IMR-90 (cell line): ENCODE data around the gene DUSP16.

Experiments
- CHD1 ChIP-seq: IDR thresholded peaks from 2 replicates; pipeline ENCODE4 v1.6.1; 2012; ENCODE audit warnings: low read depth, low read length, improper control_type of control experiment
- MXI1 ChIP-seq: IDR thresholded peaks from 2 replicates; pipeline ENCODE4 v1.6.1; 2012; ENCODE audit warnings: low read depth, mild to moderate bottlenecking, low read length, moderate library complexity, borderline replicate concordance
- SMC3 ChIP-seq: fragments of 150-350 bp; IDR thresholded peaks from 2 replicates; pipeline ENCODE4 v1.6.1; 2016; ENCODE audit warnings: low read depth, mild to moderate bottlenecking, antibody characterized with exemption, low read length, moderate library complexity
- TF ChIP-seq, protein P1 (sequence below): conservative IDR thresholded peaks from 2 replicates; pipeline ENCODE4 v1.5.1; 2012; ENCODE audit warnings: mild to moderate bottlenecking, low read depth, low read length, improper control_type of control experiment

DNA sequence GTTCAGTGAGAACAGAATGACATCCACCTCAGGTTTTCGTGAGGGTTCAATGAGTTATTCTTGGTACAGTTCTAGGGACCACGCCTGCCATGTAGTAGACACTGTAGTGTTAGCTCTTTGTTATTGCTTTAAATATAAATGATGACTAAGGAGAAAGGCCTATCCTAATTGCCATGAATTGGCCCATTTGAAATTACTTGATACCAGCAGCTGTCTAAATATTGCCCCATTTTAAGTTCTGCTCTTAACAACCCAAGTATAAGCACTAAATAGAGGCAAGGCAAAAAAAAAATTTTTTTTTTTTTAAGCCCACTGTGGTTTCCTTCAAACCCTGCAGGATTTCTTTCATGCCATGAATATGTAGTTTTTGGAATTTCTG, 121.2 kb downstream of the DUSP16 start:
- TF ChIP-seq, protein P1, sequence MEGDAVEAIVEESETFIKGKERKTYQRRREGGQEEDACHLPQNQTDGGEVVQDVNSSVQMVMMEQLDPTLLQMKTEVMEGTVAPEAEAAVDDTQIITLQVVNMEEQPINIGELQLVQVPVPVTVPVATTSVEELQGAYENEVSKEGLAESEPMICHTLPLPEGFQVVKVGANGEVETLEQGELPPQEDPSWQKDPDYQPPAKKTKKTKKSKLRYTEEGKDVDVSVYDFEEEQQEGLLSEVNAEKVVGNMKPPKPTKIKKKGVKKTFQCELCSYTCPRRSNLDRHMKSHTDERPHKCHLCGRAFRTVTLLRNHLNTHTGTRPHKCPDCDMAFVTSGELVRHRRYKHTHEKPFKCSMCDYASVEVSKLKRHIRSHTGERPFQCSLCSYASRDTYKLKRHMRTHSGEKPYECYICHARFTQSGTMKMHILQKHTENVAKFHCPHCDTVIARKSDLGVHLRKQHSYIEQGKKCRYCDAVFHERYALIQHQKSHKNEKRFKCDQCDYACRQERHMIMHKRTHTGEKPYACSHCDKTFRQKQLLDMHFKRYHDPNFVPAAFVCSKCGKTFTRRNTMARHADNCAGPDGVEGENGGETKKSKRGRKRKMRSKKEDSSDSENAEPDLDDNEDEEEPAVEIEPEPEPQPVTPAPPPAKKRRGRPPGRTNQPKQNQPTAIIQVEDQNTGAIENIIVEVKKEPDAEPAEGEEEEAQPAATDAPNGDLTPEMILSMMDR, result no peak
- TF ChIP-seq MXI1, result no peak
- TF ChIP-seq CHD1, result no peak
- no peak for TF ChIP-seq SMC3
